ENCODE results near the gene CAMLG.
"Not testable (repeated sequence)": the region's sequence is repeated elsewhere in the genome, so short reads cannot be mapped to it uniquely, and the experiment has no call there.

CAMLG gene

GRCh38 chr5:134738133-134738962 is at the start of gene CAMLG:
Gene CAMLG, plus strand, starts transcription at chr5:134738548. Its CDS starts 73 bp downstream, at chr5:134738621.
- peak; percentile 98 for DNase-seq

DNA sequence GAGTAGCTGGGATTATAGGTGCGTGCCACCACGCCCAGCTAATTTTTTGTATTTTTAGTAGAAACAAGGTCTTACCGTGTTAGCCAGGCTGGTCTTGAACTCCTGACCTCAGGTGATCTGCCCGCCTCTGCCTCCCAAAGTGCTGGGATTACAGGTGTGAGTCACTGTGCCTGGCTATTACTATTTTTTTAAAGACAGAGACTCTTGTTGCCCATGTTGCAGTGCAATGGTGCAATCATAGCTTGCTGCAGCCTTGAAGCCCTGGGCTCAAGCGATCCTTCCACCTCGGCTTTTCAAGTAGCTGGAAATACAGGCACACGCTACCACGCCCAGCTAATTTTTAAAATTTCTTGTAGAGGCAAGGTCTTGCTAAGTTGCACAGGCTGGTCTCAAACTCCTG is 48.2 kb upstream of the CAMLG start:
- DNase-seq, result not testable (repeated sequence)

GRCh38 chr5:134692722-134693121 is 45.6 kb upstream of the CAMLG start:
- no peak for DNase-seq

GRCh38 chr5:134708301-134708700 is 30.0 kb upstream of the CAMLG start:
- DNase-seq, result no peak

DNA sequence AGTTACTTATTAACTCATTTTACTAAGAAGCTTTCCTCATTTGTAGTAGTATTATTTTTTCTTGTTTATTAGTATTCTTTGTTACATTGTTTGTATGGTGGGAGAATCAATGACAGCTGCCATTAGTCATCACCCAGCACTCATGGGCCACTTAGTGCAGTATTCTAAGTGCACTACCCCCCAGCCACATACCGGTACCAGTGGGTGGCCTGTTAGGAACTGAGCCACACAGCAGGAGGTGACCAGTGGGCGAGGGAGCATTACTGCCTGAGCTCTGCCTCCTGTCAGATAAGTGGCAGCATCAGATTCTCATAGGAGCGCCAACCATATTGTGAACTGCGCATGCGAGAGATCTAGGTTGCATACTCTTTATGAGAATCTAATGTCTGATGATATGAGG is 24.2 kb upstream of the CAMLG start:
- DNase-seq, result no peak

DNA sequence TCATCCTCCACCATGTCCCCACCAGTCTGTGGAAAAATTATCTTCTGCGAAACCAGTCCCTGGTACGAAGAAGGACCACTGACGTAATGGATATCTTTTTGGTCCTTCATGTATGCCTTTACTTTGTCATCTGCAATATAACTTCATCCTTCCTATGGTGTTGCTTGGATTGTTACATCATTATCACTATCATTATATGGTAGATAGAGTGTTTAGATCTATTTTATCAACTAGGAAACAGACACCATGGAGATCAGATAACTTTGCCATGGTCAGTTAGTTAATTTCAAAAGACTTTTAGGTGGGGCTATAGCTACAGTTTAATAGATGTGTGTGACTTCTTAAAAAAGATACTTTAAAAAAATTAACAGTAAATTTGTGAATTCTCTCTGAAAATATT is 23.8 kb upstream of the CAMLG start:
- no peak for DNase-seq

DNA sequence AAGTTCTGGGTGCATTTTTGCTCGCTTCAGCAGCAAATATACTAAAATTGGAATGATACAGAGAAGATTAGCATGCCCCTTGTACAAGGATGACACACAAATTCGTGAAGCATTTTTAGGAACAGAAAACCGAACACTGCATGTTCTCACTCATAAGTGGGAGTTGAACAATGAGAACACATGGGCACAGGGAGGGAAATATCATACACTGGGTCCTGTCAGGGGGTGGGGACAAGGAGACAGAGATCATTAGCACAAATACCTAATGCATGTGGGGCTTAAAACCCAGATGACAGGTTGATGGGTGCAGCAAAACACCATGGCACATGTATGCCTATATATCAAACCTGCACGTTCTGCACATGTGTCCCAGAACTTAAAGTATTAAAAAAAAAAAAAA is 22.9 kb upstream of the CAMLG start:
- DNase-seq, result not testable (repeated sequence)

- no peak for DNase-seq
These were observed 13.5 kb upstream of the CAMLG start for GRCh38 chr5:134724872-134725271.

GRCh38 chr5:134732819-134733218 is 5.5 kb upstream of the CAMLG start:
- no peak for DNase-seq

- no peak for DNase-seq
These were observed 3.1 kb upstream of the CAMLG start for GRCh38 chr5:134735243-134735642.

DNA sequence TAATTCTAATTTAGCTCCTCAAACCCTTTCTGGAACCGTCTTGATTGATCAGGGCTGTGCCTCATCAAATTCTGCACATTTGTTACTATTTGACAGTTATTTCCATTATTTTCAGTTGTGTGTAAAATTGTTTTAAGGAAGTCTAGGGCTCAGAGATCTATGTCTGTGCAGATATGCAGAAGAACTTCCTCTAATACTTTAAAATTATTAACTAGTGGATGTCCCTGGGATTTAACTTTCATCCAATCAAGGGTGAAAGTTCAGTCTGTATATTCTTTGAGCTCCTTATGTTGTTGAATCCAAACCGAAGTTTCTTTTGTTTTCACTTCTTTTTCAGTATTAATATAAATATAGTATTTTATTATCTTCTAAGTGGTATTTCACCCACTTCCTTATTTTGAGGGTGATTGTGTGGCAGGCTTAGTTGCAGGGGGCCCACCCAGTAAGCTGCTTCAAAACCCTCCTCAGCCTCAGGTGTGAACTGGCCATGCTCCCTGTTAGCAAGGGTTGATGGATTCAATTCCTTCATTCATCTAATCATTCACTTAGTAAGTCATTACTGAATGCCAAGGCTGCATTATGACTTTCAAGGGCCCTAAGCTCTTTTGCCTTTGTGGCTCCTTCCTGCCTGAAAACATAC is 2.1 kb upstream of the CAMLG start:
- no peak for DNase-seq

- peak; percentile 33 for DNase-seq
These were observed 764 bp downstream of the CAMLG start for GRCh38 chr5:134738963-134739661.

DNA sequence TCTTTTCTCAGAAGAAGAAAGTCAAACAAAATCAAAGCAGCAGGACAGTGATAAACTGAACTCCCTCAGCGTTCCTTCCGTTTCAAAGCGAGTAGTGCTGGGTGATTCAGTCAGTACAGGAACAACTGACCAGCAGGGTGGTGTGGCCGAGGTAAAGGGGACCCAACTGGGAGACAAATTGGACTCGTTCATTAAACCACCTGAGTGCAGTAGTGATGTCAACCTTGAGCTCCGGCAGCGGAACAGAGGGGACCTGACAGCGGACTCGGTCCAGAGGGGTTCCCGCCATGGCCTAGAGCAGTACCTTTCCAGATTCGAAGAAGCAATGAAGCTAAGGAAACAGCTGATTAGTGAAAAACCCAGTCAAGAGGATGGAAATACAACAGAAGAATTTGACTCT is 2.7 kb downstream of the CAMLG start:
- DNase-seq, result no peak

DNA sequence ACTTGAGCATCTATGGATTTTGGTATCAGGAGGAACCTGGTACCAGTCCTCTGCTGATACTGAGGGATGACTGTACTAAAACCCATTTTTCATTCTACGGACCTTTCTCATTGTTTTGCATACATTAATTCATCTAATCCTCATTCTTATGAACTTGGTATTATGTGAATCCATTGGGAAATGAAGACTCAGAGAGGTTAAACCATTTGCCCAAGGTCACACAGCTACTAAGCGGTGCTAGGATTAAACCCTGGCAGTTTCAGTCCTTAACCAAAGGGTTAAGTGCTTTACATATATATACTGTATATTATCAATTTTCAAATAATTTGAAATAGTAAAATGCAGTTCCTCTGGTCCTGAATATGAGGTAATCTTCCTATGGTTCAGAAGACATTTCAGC is 3.8 kb downstream of the CAMLG start:
- DNase-seq, result no peak

DNA sequence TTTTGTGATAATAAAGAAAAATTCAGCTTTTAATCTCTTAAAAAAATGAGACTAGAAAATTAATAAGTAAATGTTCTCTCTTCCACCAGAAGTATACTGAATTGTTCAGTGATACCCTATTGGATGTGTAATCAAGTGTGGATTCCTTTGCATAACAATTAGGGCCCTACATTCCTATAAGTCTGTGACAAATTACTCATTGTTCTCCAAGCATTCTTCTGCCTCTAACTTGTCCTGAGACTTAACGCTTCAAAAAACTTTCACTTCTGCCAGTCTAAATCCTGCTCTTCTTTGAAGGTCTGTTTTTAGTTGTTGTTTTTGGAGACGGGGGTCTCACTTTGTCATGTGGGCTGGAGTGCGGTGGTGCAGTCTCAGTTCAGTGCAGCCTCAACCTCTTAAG is 11.1 kb downstream of the CAMLG start:
- DNase-seq, result no peak

GRCh38 chr5:134758176-134758503 is 19.8 kb downstream of the CAMLG start:
- no peak for DNase-seq

GRCh38 chr5:134758504-134759341 is 20.4 kb downstream of the CAMLG start, which contains the start of gene DDX46:
Gene DDX46, plus strand, starts transcription at chr5:134758779. Its CDS starts 160 bp downstream, at chr5:134758939.
- DNase-seq, result peak; percentile 96

- not testable (repeated sequence) for DNase-seq
These were observed 29.4 kb downstream of the CAMLG start for GRCh38 chr5:134767528-134768291.

- DNase-seq, result no peak
These were observed 30.9 kb downstream of the CAMLG start for GRCh38 chr5:134769206-134769605.

DNA sequence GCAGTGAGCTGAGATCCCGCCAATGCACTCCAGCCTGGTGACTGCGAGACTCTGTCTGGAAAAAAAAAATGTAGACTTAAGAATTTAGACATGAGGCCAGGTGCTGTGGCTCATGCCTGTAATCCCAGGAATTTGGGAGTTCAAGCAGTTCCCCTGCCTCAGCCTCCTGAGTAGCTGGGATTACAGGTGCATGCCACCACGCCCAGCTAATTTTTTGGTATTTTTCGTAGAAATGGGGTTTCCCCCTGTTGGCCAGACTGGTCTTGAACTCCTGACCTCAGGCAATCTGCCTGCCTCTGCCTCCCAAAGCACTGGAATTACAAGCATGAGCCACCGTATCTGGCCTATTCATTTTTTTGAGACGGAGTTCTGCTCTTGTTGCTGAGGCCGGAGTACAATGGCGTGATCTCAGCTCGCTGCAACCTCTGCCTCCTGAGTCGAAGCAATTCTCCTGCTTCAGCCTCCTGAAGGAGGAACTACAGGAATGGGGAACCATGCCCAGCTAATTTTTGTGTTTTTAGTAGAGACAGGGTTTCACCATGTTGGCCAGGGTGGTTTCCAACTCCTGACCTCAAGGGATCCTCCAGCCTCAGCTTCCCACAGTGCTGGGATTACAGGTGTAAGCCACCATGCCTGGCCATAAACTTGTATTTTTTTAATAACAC is 34.2 kb downstream of the CAMLG start:
- DNase-seq, result no peak

GRCh38 chr5:134777366-134777765 is 39.0 kb downstream of the CAMLG start:
- no peak for DNase-seq

Measured in activated naive CD4-positive, alpha-beta T cell treated with anti-CD3 and anti-CD28 coated beads, Interleukin-2, amount 50 U/mL, for 16 hours (primary cell).